OCI-M2 (cell line): ENCODE results near the gene EIF2B4.
"Not testable (repeated sequence)": the region's sequence is repeated elsewhere in the genome, so short reads cannot be mapped to it uniquely, and the experiment has no call there.

Experiments used
- DNase-seq: peaks from one replicate; lab custom pipeline; 2025; ENCODE audit not compliant: unreplicated experiment; lab: John Stamatoyannopoulos, UW

Gene EIF2B4

GRCh38 chr2:27378096-27378808, 8.1 kb upstream of the EIF2B4 start:
- no peak for DNase-seq

- DNase-seq: no peak
These were observed 7.5 kb upstream of the EIF2B4 start for GRCh38 chr2:27377618-27378095.

GRCh38 chr2:27376866-27377617, 6.9 kb upstream of the EIF2B4 start:
- no peak for DNase-seq

- no peak for DNase-seq
These were observed 6.2 kb upstream of the EIF2B4 start for GRCh38 chr2:27376151-27376865.

GRCh38 chr2:27375513-27376099, 5.5 kb upstream of the EIF2B4 start:
- DNase-seq: no peak

GRCh38 chr2:27373567-27373966, 3.4 kb upstream of the EIF2B4 start:
- DNase-seq: no peak

- DNase-seq: no peak
These were observed 2.8 kb upstream of the EIF2B4 start for GRCh38 chr2:27372937-27373336.

GRCh38 chr2:27370816-27371620, 880 bp upstream of the EIF2B4 start:
- DNase-seq: no peak

GRCh38 chr2:27369471-27370025, 590 bp downstream of the EIF2B4 start:
- no peak for DNase-seq

- DNase-seq: no peak
These were observed 6.2 kb downstream of the EIF2B4 start for GRCh38 chr2:27363933-27364332.

GRCh38 chr2:27362678-27363420, 7.3 kb downstream of the EIF2B4 start:
- DNase-seq: no peak

- DNase-seq: peak; percentile 82
These were observed 13.6 kb downstream of the EIF2B4 start, which contains the start of gene GTF3C2 for GRCh38 chr2:27356382-27357181. Gene GTF3C2 (minus strand): TSS chr2:27356764. CDS start chr2:27343554, 13,210 bp downstream.

GRCh38 chr2:27356056-27356381, 14.1 kb downstream of the EIF2B4 start:
- DNase-seq: no peak

- no peak for DNase-seq
These were observed 15.6 kb downstream of the EIF2B4 start for GRCh38 chr2:27354597-27354927.

- no peak for DNase-seq
These were observed 16.2 kb downstream of the EIF2B4 start for GRCh38 chr2:27353762-27354596.

- DNase-seq: not testable (repeated sequence)
These were observed 16.8 kb downstream of the EIF2B4 start for GRCh38 chr2:27353386-27353761.

GRCh38 chr2:27351802-27352598, 18.1 kb downstream of the EIF2B4 start:
- DNase-seq: no peak
